Progenitor cell of endocrine pancreas (in vitro differentiated cells): ENCODE results near the gene IZUMO4. TPM values are rescaled to one million over a fixed set of nuclear protein-coding genes. Genes with fewer than 3 reads are reported as not detected.
A peak's percentile ranks its signal among the peaks of the same experiment; 100 is the strongest.

Source experiments
- DNase-seq: peaks from one replicate; pipeline ENCODE4 v3.0.0; 2021; ENCODE audit warnings: low spot score; ENCODE audit not compliant: unreplicated experiment
- H3K27ac Mint-ChIP-seq: 2 replicates; pipeline ENCODE4 v1.8.0; 2021; ENCODE audit warnings: mild to moderate bottlenecking, moderate library complexity, mixed read lengths
- H3K27me3 Mint-ChIP-seq: 2 replicates; pipeline ENCODE4 v1.8.0; 2021; ENCODE audit warnings: mixed read lengths
- H3K36me3 Mint-ChIP-seq: 2 replicates; pipeline ENCODE4 v1.8.0; 2022; ENCODE audit warnings: mixed read lengths; ENCODE audit not compliant: insufficient read depth
- H3K4me1 Mint-ChIP-seq: 2 replicates; pipeline ENCODE4 v1.8.0; 2021; ENCODE audit warnings: low read depth, mixed read lengths
- H3K4me3 Mint-ChIP-seq: 2 replicates; pipeline ENCODE4 v1.8.0; 2021; ENCODE audit warnings: low read depth, mild to moderate bottlenecking, moderate library complexity, mixed read lengths
- H3K9me3 Mint-ChIP-seq: 2 replicates; pipeline ENCODE4 v1.8.0; 2021; ENCODE audit warnings: low read depth, mixed read lengths
- total RNA-seq: library from RNA; stranded (reverse); gene quantifications from 2 replicates; pipeline ENCODE4 v1.2.1, GENCODE V29; 2021
- TF ChIP-seq, protein P1 (sequence below): fragments of 200-600 bp; sonication (generic); IDR thresholded peaks from one replicate; pipeline ENCODE4 v1.5.0; 2021; ENCODE audit warnings: antibody characterized with exemption, mild to moderate bottlenecking; ENCODE audit not compliant: unreplicated experiment

The IZUMO4 gene
- total RNA-seq, 1 donor from 2014 or later: 16.5 TPM

DNA sequence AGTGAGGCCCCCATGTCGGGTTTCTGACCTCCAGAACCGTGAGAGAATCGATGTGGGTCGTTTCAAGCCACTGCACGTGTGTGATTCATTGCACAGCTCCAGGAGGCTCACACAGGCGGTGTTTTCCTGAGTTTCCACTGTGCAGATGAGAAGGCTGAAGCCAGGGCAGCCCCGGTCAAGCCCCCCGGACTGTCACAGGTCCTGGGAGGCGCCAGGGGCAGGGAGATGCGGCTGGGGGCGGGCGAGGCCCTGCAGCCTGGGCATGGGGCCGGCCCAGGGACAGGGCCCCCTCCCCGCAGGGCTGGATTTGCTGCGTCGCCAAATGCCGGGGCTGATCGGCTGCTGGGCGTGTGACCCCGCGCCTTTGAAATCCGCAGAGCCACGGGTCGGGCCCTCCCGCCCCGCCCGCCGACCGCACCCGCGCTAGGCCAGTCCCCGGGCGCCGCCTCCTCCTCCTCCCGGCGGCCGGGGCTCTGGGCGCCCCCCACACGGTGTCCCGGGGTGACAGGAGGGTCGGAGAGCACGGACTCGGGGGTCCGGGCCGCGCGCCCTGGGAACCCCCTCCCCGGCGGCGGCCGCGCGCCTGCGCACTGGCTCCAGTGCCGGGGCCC lies 35.7 kb upstream of the IZUMO4 start:
- Mint-ChIP-seq H3K4me1 (peaks cover 23% of the 10 kb centered on the region), H3K27me3 (no peaks in the 10 kb centered on the region), H3K4me3 (peak overlapping the region; percentile 85), H3K9me3 (no peaks in the 10 kb centered on the region), H3K27ac (peak overlapping the region; percentile 98), H3K36me3 (no peaks in the 10 kb centered on the region)
- peak; percentile 50 for DNase-seq
- TF ChIP-seq, protein P1, sequence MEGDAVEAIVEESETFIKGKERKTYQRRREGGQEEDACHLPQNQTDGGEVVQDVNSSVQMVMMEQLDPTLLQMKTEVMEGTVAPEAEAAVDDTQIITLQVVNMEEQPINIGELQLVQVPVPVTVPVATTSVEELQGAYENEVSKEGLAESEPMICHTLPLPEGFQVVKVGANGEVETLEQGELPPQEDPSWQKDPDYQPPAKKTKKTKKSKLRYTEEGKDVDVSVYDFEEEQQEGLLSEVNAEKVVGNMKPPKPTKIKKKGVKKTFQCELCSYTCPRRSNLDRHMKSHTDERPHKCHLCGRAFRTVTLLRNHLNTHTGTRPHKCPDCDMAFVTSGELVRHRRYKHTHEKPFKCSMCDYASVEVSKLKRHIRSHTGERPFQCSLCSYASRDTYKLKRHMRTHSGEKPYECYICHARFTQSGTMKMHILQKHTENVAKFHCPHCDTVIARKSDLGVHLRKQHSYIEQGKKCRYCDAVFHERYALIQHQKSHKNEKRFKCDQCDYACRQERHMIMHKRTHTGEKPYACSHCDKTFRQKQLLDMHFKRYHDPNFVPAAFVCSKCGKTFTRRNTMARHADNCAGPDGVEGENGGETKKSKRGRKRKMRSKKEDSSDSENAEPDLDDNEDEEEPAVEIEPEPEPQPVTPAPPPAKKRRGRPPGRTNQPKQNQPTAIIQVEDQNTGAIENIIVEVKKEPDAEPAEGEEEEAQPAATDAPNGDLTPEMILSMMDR: no peak

DNA sequence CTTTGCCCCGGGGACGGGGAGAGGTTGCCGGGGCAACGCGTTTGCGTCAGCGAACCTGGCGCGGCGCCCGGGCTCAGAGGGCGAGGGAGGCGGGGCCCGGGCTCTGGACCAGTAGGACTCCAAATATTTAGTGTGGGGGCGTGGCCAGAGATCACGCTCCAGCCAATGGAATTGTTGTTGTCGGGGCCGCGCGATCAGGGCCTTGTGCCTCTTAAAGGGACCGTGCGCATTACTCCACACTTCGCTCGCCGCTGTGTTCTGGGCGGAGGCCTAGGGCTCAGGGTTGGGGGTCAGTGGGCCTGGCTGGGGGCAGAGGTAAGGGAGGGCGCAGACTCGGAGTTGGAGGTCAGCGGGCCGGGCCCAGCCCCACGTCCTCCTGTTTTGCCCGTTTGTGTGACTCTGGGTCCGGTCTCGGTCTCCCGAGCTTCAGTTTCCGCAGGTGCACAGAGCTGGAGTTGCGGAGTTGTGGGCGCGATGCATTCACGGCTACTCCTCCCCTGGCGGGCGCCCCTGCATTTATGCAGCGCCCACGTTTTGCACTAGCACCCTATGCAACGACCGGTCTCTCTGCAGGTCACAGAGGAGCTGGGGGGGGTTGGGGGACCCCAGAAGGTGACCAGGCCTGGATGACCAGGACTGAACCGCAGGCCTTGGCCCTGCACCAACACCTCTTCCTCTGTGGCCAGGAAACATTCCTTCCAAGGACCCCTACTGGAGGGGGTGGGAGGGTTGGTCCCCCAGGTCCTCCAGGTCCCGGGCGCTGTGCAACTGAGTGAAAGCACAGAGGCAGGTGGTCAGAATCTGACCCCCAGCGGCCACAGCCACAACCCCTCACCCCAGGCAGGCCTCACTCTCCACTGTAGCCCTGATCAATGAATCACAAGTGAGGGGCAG lies 35.0 kb upstream of the IZUMO4 start:
- H3K36me3 Mint-ChIP-seq: no peaks in the 10 kb centered on the region
- H3K9me3 Mint-ChIP-seq: no peaks in the 10 kb centered on the region
- peak; percentile 97 for DNase-seq
- peak overlapping the region; percentile 85 for H3K4me3 Mint-ChIP-seq
- TF ChIP-seq, protein P1: no peak
- peaks cover 23% of the 10 kb centered on the region for H3K4me1 Mint-ChIP-seq
- H3K27me3 Mint-ChIP-seq: no peaks in the 10 kb centered on the region
- peak overlapping the region; percentile 98 for H3K27ac Mint-ChIP-seq

DNA sequence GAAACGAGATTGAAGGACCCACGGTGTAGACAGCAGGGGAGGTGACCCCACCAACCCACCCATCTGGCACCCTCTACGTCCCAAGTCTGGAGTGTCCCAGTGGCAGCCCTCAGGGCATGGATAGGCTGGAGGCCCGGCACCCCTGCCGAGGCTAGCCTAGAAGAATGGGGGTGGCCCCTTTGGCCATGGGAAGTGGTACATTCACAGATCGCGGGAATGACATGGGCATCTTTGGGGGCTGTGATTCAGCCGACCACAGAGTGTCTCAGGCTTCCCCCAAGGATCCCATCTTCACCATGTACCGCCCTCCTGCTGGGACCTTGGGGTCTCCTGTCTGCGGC lies 34.4 kb upstream of the IZUMO4 start:
- TF ChIP-seq, protein P1: no peak
- peak overlapping the region; percentile 98 for H3K27ac Mint-ChIP-seq
- peak overlapping the region; percentile 85 for H3K4me3 Mint-ChIP-seq
- H3K27me3 Mint-ChIP-seq: no peaks in the 10 kb centered on the region
- no peaks in the 10 kb centered on the region for H3K9me3 Mint-ChIP-seq
- DNase-seq: no peak
- peaks cover 23% of the 10 kb centered on the region for H3K4me1 Mint-ChIP-seq
- no peaks in the 10 kb centered on the region for H3K36me3 Mint-ChIP-seq

DNA sequence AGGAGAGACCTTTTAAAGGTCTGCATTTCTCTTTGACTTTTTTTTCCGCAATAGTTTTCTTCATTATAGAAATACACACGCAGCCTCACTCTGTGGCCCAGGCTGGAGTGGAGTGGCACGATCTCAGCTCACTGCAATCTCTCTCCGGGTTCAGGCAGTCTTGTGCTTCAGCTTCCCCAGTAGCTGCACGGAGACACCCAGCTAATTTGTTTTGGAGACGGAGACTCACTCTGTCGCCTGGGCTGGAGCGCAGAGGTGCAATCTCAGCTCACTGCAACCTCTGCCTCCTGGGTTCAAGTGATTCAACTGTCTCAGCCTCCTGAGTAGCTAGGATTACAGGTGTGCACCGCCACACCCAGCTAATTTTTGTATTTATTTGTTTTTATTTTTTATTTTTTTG lies 33.9 kb upstream of the IZUMO4 start:
- H3K36me3 Mint-ChIP-seq: no peaks in the 10 kb centered on the region

DNA sequence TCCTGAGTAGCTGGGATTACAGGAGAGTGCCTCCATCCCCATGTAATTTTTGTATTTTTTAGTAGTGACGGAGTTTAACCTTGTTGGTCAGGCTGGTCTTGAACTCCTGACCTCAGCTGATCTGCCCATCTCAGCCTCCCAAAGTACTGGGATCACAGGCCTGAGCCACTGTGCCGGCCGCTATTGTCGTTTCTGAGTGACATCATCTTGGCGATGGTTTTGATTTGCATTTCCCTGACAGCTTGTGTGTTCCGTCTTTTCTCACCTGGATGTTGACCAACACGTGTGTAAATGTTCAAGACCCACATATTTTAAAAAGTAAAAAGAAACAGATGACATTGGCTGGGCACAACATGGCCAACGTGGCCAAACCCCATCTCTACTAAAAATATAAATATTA lies 32.9 kb upstream of the IZUMO4 start:
- no peaks in the 10 kb centered on the region for H3K27me3 Mint-ChIP-seq
- TF ChIP-seq, protein P1: no peak
- H3K4me3 Mint-ChIP-seq: no peak overlapping the region
- H3K27ac Mint-ChIP-seq: no peak overlapping the region
- no peaks in the 10 kb centered on the region for H3K9me3 Mint-ChIP-seq
- peaks cover 21% of the 10 kb centered on the region for H3K4me1 Mint-ChIP-seq
- DNase-seq: no peak
- H3K36me3 Mint-ChIP-seq: no peaks in the 10 kb centered on the region

More for the DNA sequence above, 33.9 kb upstream of the IZUMO4 start:
- no peak for DNase-seq
- no peaks in the 10 kb centered on the region for H3K9me3 Mint-ChIP-seq
- H3K4me3 Mint-ChIP-seq: peak overlapping the region; percentile 85
- H3K4me1 Mint-ChIP-seq: peaks cover 23% of the 10 kb centered on the region
- TF ChIP-seq, protein P1: no peak
- H3K27ac Mint-ChIP-seq: peak overlapping the region; percentile 98
- no peaks in the 10 kb centered on the region for H3K27me3 Mint-ChIP-seq
